HepG2 (cell line): ENCODE results near the gene TMC2. TPM values are rescaled to one million over a fixed set of nuclear protein-coding genes. Genes with fewer than 3 reads are reported as not detected.

Source experiments
- ATAC-seq: fragments of 200-7000 bp; cut with Tn5 transposase; 3 replicates; pipeline ENCODE4 v1.9.1; 2020; ENCODE audit warnings: mild to moderate bottlenecking, moderate library complexity
- BruUV-seq: library from RNA; stranded (reverse); fragments of 400-500 nt; replicated peaks from 2 replicates; lab custom pipeline; 2021; lab: Mats Ljungman, UMichigan
- CTCF ChIA-PET: fragments of 300-600 bp; formaldehyde crosslinking; extraction: SDS; loops from one replicate; lab custom pipeline; 2021; ENCODE audit warnings: low total read pairs, inconsistent platforms, low intra/inter-chr PET ratio; lab: Yijun Ruan, JAX
- POLR2A ChIA-PET: fragments of 350-600 bp; sonication (Branson Sonifier 250); formaldehyde crosslinking; loops from one replicate; lab custom pipeline; 2020; ENCODE audit warnings: antibody characterized with exemption, inconsistent platforms; lab: Yijun Ruan, JAX
- DNase-seq: peaks from one replicate; pipeline ENCODE4 v3.0.0-alpha.2; 2015; ENCODE audit warnings: low spot score
- FAIRE-seq: peaks from 3 replicates; lab custom pipeline; 2011; peaks lifted over from hg19 to GRCh38; lab: Jason Lieb, UNC
- H2AFZ ChIP-seq: one replicate; pipeline ENCODE4 v1.6.1; 2011; ENCODE audit warnings: low read length, inconsistent platforms
- H3K27ac ChIP-seq: fragments of 300-600 bp; 3 replicates; pipeline ENCODE4 v1.8.0; 2011; ENCODE audit warnings: mixed run types, mild to moderate bottlenecking, mixed read lengths, low read length, inconsistent platforms; ENCODE audit not compliant: insufficient read depth; ENCODE audit errors: extremely low read length
- H3K27me3 ChIP-seq, 2 experiments: fragments of 200-600 bp in 1 of 2; 2 replicates in 1 of 2; 3 replicates in 1 of 2; pipeline versions ENCODE4 v1.6.0 to v1.8.0; 2011; ENCODE audit warnings: low read length in 2 of 2, mild to moderate bottlenecking in 2 of 2, moderate library complexity in 2 of 2, inconsistent platforms in 1 of 2; ENCODE audit not compliant: insufficient read depth in 2 of 2, control insufficient read depth in 1 of 2
- H3K36me3 ChIP-seq, 2 experiments: fragments of 200-600 bp in 1 of 2; replicated peaks in 1 of 2; 2 replicates in 1 of 2; 3 replicates in 1 of 2; pipeline versions ENCODE4 v1.5.1 to v1.8.0; 2011; ENCODE audit warnings: low read length in 2 of 2, inconsistent platforms in 1 of 2; ENCODE audit not compliant: insufficient read depth in 2 of 2, control insufficient read depth in 1 of 2
- H3K4me1 ChIP-seq: 2 replicates; pipeline ENCODE4 v1.5.1; 2012; ENCODE audit warnings: low read length, inconsistent platforms; ENCODE audit not compliant: insufficient read depth
- H3K4me2 ChIP-seq: 2 replicates; pipeline ENCODE4 v1.6.0; 2011; ENCODE audit warnings: low read depth, low read length, inconsistent platforms
- H3K4me3 ChIP-seq, 3 experiments: fragments of 200-600 bp in 1 of 3; sonication (generic), shearing (Covaris generic) in 1 of 3; replicated peaks in 1 of 3; 2 replicates each; pipeline ENCODE4 v1.5.1; 2011 to 2016; ENCODE audit warnings: low read length in 3 of 3, inconsistent platforms in 2 of 3, low read depth in 2 of 3, mild to moderate bottlenecking in 2 of 3, control low read depth in 1 of 3, mixed read lengths in 1 of 3; ENCODE audit not compliant: insufficient read depth in 1 of 3
- H3K79me2 ChIP-seq: one replicate; pipeline ENCODE4 v1.6.1; 2011; ENCODE audit warnings: low read length, inconsistent platforms; ENCODE audit not compliant: insufficient read depth
- H3K9ac ChIP-seq: 2 replicates; pipeline ENCODE4 v1.6.0; 2011; ENCODE audit warnings: mild to moderate bottlenecking, low read depth, low read length, inconsistent platforms; ENCODE audit not compliant: insufficient read depth
- H3K9me3 ChIP-seq: 2 replicates; pipeline ENCODE4 v1.5.1; 2012; ENCODE audit warnings: mild to moderate bottlenecking, low read length
- H4K20me1 ChIP-seq: 2 replicates; pipeline ENCODE4 v1.6.0; 2011; ENCODE audit warnings: inconsistent platforms, mild to moderate bottlenecking, low read length, moderate library complexity; ENCODE audit not compliant: insufficient read depth
- DBP ChIP-seq: sonication (generic); formaldehyde crosslinking; IDR thresholded peaks from 2 replicates; pipeline ENCODE4 v1.4.0; 2020; ENCODE audit warnings: missing genetic modification reagents; ENCODE audit errors: not compliant biosample characterization
- HMGA1 ChIP-seq: sonication (generic); formaldehyde crosslinking; conservative IDR thresholded peaks from 2 replicates; pipeline ENCODE4 v1.4.0; 2020; ENCODE audit warnings: missing genetic modification reagents
- HOXA9 ChIP-seq: sonication (generic); formaldehyde crosslinking; IDR thresholded peaks from 2 replicates; pipeline ENCODE4 v1.8.1; 2022; ENCODE audit warnings: missing genetic modification reagents, mild to moderate bottlenecking, moderate library complexity, borderline replicate concordance
- KLF12 ChIP-seq: sonication (generic); formaldehyde crosslinking; IDR thresholded peaks from 2 replicates; pipeline ENCODE4 v1.4.0; 2020; ENCODE audit warnings: missing genetic modification reagents, borderline replicate concordance
- MIXL1 ChIP-seq: IDR thresholded peaks from 2 replicates; pipeline ENCODE4 v1.6.1; 2016
- MLLT10 ChIP-seq: sonication (generic); formaldehyde crosslinking; IDR thresholded peaks from 2 replicates; pipeline ENCODE4 v1.4.0; 2020; ENCODE audit warnings: missing genetic modification reagents
- TCF12 ChIP-seq, 2 experiments: fragments of 450-650 bp in 1 of 2; sonication (generic) in 1 of 2; formaldehyde crosslinking in 1 of 2; IDR thresholded peaks; 2 replicates each; pipeline versions ENCODE4 v1.6.1 to v1.8.0; 2017 to 2022; ENCODE audit warnings: antibody characterized with exemption in 1 of 2, mild to moderate bottlenecking in 1 of 2, missing genetic modification reagents in 1 of 2, moderate library complexity in 1 of 2
- USF2 ChIP-seq, 2 experiments: sonication (generic) in 1 of 2; formaldehyde crosslinking in 1 of 2; IDR thresholded peaks; 2 replicates each; pipeline versions ENCODE4 v1.5.1 to v1.6.1; 2011 to 2020; ENCODE audit warnings: borderline replicate concordance in 1 of 2, low read depth in 1 of 2, low read length in 1 of 2, mild to moderate bottlenecking in 1 of 2, missing genetic modification reagents in 1 of 2, moderate library complexity in 1 of 2
- ZIK1 ChIP-seq: sonication (generic); formaldehyde crosslinking; IDR thresholded peaks from 2 replicates; pipeline ENCODE4 v1.5.0; 2020; ENCODE audit warnings: mild to moderate bottlenecking, low read depth, missing genetic modification reagents, borderline replicate concordance
- ZNF138 ChIP-seq: sonication (generic); formaldehyde crosslinking; IDR thresholded peaks from 2 replicates; pipeline ENCODE4 v1.5.0; 2020; ENCODE audit warnings: mild to moderate bottlenecking, low read depth, missing genetic modification reagents
- ZNF337 ChIP-seq: sonication (generic); formaldehyde crosslinking; IDR thresholded peaks from 2 replicates; pipeline ENCODE4 v1.5.1; 2020; ENCODE audit warnings: missing genetic modification reagents, low read depth, mild to moderate bottlenecking, borderline replicate concordance
- ZNF572 ChIP-seq: sonication (generic); formaldehyde crosslinking; IDR thresholded peaks from 2 replicates; pipeline ENCODE4 v1.5.1; 2020; ENCODE audit warnings: mild to moderate bottlenecking, missing genetic modification reagents
- ZNF816 ChIP-seq: sonication (generic); formaldehyde crosslinking; IDR thresholded peaks from 2 replicates; pipeline ENCODE4 v1.8.0; 2022; ENCODE audit warnings: missing genetic modification reagents, mild to moderate bottlenecking, borderline replicate concordance
- WGBS: methylation state at CpG from one replicate; pipeline ENCODE4 v1.1.6; 2017; ENCODE audit warnings: low lambda C conversion rate; 5-methylcytosine and 5-hydroxymethylcytosine counted together
- in situ Hi-C: cut with HindIII; loops from 2 replicates; pipeline ENCODE4 v1.10.0; 2017; ENCODE audit warnings: low pct_unique_long_range_greater_than_20kb; ENCODE audit not compliant: extremely low pct_ligation_motif_present
- intact Hi-C: fragments of 100-400 bp; cut with micrococcal nuclease; formaldehyde crosslinking; loops from one replicate; pipeline ENCODE4 v1.10.0; 2022; ENCODE audit not compliant: unreplicated experiment
- polyA plus RNA-seq, 8 experiments: library from polyadenylated mRNA; depleted of rRNA in 3 of 8; stranded (reverse) in 7 of 8; unstranded in 1 of 8; fragments of >200 nt; fragmentation: Illumina TruSeq in 4 of 8; extraction: Trizol in 4 of 8; gene quantifications; 2 replicates each; pipeline versions ENCODE4 v1.2.1 to v1.2.3, GENCODE V29; 2011 to 2016; ENCODE audit warnings: low read depth in 4 of 8, missing spikeins in 1 of 8, mixed read lengths in 1 of 8; ENCODE audit not compliant: insufficient read depth in 1 of 8
- total RNA-seq, 5 experiments: library from RNA; depleted of rRNA; stranded (reverse); fragments of >200 nt; fragmentation: Illumina TruSeq; extraction: Trizol; gene quantifications; 2 replicates each; pipeline ENCODE4 v1.2.3, GENCODE V29; 2016; ENCODE audit warnings: low read depth in 1 of 5
- TF ChIP-seq, protein P1 (sequence below): sonication (generic); formaldehyde crosslinking; IDR thresholded peaks from 2 replicates; pipeline ENCODE4 v1.4.0; 2020; ENCODE audit warnings: missing genetic modification reagents
- TF ChIP-seq, protein P2 (sequence below): fragments of 450-650 bp; IDR thresholded peaks from 2 replicates; pipeline ENCODE4 v1.6.1; 2017; ENCODE audit warnings: mild to moderate bottlenecking

Gene TMC2
- total and polyA plus RNA-seq, 2 of the 13 experiments (the other 11 are each of a cell fraction or from before 2014, with no cell fraction given): not detected

- no peak for DNase-seq
- ChIA-PET POLR2A (interaction anchor here (2.8 to 7.0 kb wide), 2 partner anchors 10 to 13 kb away, joined by 7 to 151 read pairs; partner anchors contain the start of gene IDH3B), CTCF (no interaction called here)
- H2AFZ ChIP-seq: no peak overlapping the region
- no peaks in the 10 kb centered on the region; a peak in 1 of 5 replicates for H3K27me3 ChIP-seq
- no peak for FAIRE-seq
- intact Hi-C loops: loop anchor here (5.0 kb wide), 2 partner anchors 142 to 187 kb away; no protein-coding TSS in a partner anchor
- no peaks in the 10 kb centered on the region for H3K9me3 ChIP-seq
- peak overlapping the region; percentile 88 for H3K9ac ChIP-seq
- peaks cover 38 to 57% of the 10 kb centered on the region in 2 experiments for H3K36me3 ChIP-seq
- peak overlapping the region; percentile 5 for H3K27ac ChIP-seq
- BruUV-seq: no TSS peak
- 81% methylated on average over 9 of the region's 9 CpGs for WGBS
- H3K79me2 ChIP-seq: peaks cover 46% of the 10 kb centered on the region
- in situ Hi-C loops: no loop called here
- peaks cover 58% of the 10 kb centered on the region for H4K20me1 ChIP-seq
- H3K4me2 ChIP-seq: peak overlapping the region; percentile 100
- peaks cover 43% of the 10 kb centered on the region for H3K4me1 ChIP-seq
- ATAC-seq: no peak
- H3K4me3 ChIP-seq: peak overlapping the region; percentile 60 to 97 (median 83)
- TF ChIP-seq, protein P1, sequence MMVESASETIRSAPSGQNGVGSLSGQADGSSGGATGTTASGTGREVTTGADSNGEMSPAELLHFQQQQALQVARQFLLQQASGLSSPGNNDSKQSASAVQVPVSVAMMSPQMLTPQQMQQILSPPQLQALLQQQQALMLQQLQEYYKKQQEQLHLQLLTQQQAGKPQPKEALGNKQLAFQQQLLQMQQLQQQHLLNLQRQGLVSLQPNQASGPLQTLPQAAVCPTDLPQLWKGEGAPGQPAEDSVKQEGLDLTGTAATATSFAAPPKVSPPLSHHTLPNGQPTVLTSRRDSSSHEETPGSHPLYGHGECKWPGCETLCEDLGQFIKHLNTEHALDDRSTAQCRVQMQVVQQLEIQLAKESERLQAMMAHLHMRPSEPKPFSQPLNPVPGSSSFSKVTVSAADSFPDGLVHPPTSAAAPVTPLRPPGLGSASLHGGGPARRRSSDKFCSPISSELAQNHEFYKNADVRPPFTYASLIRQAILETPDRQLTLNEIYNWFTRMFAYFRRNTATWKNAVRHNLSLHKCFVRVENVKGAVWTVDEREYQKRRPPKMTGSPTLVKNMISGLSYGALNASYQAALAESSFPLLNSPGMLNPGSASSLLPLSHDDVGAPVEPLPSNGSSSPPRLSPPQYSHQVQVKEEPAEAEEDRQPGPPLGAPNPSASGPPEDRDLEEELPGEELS: peak; percentile 47
- no peak for TF ChIP-seq KLF12 (CRISPR knock-in tag)
- no peak for TF ChIP-seq HOXA9 (CRISPR knock-in tag)
- peak; percentile 66; the same call in 1 of the 2 replicates for TF ChIP-seq MLLT10
- TF ChIP-seq, protein P2, sequence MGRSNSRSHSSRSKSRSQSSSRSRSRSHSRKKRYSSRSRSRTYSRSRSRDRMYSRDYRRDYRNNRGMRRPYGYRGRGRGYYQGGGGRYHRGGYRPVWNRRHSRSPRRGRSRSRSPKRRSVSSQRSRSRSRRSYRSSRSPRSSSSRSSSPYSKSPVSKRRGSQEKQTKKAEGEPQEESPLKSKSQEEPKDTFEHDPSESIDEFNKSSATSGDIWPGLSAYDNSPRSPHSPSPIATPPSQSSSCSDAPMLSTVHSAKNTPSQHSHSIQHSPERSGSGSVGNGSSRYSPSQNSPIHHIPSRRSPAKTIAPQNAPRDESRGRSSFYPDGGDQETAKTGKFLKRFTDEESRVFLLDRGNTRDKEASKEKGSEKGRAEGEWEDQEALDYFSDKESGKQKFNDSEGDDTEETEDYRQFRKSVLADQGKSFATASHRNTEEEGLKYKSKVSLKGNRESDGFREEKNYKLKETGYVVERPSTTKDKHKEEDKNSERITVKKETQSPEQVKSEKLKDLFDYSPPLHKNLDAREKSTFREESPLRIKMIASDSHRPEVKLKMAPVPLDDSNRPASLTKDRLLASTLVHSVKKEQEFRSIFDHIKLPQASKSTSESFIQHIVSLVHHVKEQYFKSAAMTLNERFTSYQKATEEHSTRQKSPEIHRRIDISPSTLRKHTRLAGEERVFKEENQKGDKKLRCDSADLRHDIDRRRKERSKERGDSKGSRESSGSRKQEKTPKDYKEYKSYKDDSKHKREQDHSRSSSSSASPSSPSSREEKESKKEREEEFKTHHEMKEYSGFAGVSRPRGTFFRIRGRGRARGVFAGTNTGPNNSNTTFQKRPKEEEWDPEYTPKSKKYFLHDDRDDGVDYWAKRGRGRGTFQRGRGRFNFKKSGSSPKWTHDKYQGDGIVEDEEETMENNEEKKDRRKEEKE: no peak
- no peak for TF ChIP-seq TCF12 (IDR thresholded peaks at IDR 0.05)
- TF ChIP-seq TCF12 (CRISPR knock-in tag; IDR thresholded peaks at IDR 0.05): no peak
- TF ChIP-seq HMGA1 (CRISPR knock-in tag): no peak
- TF ChIP-seq ZIK1: no peak
- TF ChIP-seq ZNF572 (CRISPR knock-in tag): peak; percentile 83; the same call in 1 of the 2 replicates
- TF ChIP-seq ZNF816 (CRISPR knock-in tag): no peak
- 0 out of 2 replicates have a peak, but pooled peaks have one; percentile 14 for TF ChIP-seq ZNF138
- TF ChIP-seq MIXL1 (CRISPR knock-in tag): no peak
- no peak for TF ChIP-seq USF2 (IDR thresholded peaks at IDR 0.05; ENCODE audit: low read depth, low read length)
- no peak for TF ChIP-seq USF2 (CRISPR knock-in tag; IDR thresholded peaks at IDR 0.05; ENCODE audit: borderline replicate concordance)
- TF ChIP-seq ZNF337 (CRISPR knock-in tag): no peak
- TF ChIP-seq DBP: no peak
Observed at GRCh38 chr20:2654384-2654822, 118.0 kb downstream of the TMC2 start.
